Stimulated activated CD4-positive, alpha-beta T cell treated with anti-CD3 and anti-CD28 coated beads, Interleukin-4, amount 100 ng/mL, for 4 hours (primary cell): ENCODE data around the gene SCO1.
"Not testable (repeated sequence)": the region's sequence is repeated elsewhere in the genome, so short reads cannot be mapped to it uniquely, and the experiment has no call there.

ENCODE experiments used
- DNase-seq, 2 experiments: peaks; one replicate each; pipeline ENCODE4 v3.0.0-alpha.2; 2020

Gene SCO1

DNA sequence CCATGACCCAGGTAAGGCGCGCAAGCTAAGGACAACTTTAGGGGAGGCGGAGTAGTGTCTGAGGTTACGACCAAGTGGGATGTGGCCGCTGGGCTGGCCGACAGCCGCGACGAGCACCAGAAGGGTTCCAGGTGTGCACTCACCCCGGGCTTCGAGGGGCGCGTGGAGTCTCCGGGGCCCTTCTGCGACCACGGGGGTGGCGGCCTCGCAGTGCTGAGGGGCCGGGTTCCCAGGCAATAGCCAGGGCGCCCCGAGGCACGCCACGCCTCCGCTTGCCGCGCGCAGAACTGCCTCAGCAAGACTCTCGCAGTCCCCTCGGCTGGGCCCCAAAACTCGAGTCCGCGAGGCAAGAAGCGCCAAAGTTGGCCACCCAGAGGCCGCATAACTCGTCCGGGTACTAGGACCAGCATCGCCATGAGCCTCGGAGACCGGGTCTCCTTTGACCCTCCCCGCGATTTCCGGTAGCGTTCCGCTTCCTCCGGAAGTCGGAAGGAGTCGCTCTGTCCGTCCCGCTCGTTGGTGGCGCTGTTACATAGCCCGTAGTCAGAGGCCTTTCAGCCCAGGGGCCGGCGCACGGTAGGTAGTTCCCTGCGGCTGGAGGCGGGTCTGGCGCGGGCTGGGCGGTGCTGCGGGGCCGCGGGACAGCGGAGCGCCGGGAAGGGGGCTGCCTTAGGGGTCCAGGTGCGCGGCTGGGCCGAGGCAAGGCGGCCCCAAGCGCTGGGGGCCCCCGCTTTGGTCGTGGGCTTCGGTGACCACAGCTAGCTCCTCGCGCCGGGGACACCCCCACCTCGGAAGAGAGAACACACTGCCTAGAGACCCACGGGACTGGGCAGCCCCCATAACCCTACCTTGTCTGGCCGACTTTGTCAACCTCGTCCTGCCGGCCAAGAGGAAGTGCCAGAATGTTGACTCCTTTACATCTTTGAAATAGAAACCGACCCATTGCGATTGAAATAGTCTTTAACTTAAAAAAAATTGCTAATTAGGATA, at the start of gene SCO1, which contains the start of gene ADPRM:
Gene SCO1, minus strand, starts transcription at position 442 of the 990 bp plus-strand sequence. Its CDS starts 26 bp downstream, at position 416.
Gene ADPRM, plus strand, starts transcription at position 503 of the 990 bp plus-strand sequence. CDS start 7,333 bp downstream, outside the sequence.
- DNase-seq = peak; percentile 85 to 88

DNA sequence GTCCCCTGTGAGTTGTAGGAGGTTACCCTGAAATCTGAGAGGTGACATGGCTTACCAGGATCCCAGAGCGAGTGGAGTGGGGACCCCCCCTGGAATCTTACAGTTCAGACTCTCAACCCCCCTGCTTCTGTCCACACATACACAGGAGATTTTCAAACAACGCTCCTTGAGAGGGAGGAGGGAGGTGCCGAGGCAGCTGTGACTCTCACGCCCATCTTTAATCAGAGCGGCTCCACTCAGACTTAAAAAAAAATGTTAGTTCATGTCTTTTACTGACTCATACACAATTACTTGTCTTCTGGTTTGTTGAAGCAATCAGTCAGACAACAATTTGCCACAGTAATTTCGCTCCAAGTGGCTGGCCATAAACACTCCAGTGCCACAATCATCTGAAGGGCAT, 47.9 kb upstream of the SCO1 start:
- no peak for DNase-seq

DNA sequence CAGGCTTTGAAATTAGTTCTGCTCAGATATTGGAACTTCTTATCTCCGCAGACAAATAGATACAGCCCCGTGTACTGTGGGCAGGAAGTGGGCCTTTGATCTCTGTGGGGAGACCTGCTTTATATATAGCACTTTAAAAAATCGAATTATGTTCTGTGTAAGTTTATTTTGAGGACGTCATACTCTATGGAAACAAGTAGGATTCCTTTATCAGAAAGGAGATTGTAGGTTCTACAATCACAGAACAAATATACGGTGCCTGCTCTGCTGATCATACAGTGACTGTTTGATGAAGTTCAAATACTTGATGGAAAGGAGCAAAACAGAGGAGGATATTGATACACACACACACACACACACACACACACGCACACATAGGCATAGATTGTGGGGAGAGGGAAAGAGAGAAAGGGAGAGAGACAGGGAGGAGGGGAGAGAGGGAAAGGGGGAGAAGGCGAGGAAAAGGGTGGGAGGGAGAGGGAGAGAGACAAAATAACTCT, 47.2 kb upstream of the SCO1 start:
- no peak for DNase-seq

DNA sequence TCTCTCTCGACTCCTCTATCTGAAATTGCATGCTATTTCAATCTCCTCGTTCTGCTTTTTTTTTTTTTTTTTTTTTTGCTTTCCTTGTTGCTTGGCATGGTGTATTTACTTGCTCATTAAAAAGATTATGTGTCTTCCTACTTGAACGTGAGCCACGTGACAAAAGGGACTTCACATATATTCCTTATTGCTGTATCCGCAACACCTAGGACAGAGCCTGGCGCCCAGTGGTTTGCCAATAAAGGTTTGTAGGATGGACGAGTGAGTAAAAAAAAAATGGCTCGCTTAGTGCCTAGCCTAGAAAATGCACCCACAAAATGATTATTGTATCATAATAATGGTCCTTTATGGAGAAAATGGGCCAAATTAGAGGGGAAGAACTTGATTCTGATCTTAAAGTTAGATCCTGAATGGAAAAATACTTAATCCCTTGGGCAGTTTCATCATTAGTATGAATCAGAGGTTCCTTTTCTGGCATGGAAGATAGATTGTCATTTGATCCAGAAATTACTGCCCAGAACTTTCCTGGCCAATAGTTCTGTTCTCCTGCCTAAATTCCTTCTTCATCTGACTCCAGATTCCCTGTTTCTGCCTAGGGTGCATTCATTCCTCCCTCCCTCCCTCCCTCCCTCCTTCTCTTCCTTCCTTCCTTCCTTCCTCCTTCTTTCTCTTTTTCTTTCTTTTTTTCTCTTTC, 46.1 kb upstream of the SCO1 start:
- no peak for DNase-seq

DNA sequence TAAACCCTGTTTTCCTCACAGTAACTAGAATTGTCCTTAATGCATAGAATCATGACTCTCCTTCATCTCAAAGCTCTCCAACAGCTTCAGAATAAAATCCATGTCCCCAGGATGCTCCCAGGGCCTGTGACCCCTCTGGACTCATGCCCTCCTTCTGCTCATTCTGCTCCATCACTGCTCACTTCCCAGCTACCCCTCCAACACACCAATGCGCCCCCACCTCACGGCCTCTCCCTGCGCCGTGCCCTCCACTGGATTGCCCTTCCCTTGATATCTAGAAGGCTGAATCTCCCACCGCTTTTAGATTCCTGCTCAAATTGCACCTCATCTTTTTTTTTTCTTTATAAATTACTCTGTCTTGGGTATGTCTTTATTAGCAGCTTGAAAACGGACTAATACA, 45.1 kb upstream of the SCO1 start:
- no peak for DNase-seq

DNA sequence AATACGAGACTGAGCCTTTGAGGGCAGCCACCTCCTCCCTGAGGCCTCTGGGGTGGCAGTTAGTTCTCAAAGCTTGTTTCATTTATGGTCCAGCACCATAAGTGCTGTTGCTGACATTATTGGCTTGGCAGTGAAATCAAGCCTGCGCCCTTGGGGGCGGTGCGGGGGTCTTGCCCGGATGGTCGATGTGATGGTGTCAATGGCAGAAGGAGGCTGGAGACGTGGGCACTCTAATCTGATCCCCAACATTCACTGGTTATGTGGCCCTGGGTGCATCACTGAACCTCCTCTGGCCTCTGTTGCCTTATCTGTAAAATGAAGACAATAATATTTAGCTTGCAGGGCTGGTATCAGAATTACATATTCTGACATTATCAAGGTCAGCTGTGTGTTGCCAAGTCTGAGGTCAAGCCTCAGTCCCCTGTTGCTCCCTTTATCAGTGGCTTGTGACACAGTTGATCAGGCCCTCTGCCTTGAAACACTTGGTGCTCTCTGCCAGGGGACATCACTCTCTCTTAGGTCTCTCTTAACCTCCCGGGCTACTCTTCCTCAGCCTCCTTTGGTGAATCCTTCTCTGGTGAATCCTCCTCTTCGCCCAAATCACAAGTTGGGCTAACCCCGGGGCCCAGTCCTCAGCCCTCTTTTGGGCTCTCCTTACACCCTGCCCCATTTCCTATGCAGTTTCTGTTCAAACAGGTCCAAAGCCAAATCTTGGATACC, 44.2 kb upstream of the SCO1 start:
- no peak for DNase-seq

DNA sequence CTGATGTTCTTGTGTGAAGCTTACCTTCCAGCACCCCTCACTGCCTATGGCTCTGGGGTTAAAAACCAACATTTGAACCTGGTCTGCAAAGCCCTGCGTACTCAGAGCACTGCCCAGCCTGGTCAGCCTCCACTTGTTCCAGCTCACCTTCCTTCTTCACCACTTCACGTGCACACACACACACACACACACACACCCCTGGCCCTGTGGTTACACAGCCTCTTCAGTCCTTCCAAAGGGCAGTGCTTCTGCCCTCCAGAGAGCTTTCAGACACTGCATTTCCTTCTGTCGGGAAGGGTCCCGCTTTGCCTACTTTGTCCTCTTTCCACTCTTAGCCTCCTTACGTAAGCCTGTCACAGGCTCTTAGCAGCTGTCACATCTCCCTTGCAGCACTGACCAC, 42.1 kb upstream of the SCO1 start:
- no peak for DNase-seq

DNA sequence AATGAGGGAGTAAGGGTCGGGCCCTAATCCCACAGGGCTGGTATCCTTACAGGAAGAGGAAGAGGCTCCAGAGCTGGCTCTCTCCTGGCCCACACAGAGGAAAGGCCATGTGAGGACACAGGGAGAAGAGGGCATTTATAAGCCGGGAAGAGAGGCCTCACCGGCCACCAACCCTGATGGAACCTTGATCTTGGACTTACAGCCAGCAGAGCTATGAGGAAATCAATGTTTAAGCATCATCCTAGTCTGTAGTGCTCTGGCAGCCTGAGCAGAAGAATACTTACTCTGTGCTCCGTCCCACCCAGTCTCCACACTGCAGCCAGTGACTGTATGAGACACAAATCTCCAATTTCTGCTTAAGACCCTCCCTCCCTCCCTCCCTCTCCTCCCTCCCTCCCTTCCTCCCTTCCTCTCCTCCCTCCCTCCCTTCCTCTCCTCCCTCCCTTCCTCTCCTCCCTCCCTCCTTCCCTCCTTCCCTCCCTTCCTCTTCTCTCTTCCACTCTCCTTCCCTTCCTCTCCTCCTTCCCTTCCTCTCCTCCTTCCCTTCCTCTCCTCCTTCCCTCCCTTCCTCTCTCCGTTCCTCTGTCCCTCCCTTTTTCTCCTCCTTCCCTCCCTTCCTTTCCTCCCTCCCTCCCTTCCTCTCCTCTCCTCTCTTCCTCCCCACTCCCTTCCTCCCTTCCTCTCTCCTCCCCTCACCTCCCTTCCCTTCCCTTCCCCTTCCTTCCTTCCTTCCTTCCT, 41.4 kb upstream of the SCO1 start:
- no peak for DNase-seq

DNA sequence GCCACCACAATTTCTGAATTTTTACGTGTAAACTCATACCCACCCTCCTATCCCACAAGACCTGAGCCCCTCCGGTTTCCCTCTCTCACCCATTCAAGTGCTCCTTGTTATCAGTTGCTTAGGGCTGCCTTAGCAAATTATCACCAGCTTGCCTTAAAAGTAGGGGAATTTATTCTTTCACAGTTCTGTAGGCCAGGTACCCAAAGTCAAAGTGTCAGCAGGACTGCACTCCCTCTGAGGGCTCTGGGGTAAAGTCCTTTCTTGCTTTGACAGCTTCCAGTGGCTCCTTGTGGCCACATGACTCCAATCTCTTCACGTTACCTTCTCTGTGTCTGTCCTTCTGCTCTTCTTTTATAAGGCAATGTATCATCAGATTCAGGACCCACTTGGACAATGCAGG, 40.4 kb upstream of the SCO1 start:
- DNase-seq = no peak

DNA sequence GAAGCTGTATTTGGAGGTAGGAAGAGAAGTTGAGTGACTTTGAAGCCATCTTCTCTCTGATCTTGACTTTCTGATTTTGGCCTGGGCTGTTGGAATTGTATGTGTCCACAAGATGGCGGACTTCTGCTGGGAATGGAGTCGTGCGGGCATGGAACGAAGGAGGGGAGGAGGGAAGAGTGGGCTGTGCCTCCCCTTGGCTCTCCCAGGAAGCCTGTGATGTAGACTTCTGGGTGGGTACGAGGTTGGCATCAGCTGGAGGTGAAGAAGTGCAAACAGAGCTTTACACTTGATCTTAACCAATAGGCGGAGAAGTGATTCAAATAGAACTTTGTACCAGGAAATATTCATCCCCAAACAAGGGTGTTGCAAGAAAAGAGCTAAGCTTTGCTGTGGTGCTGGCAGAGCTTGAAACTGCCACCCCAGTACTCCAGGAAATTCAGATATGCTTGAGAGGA, 39.9 kb upstream of the SCO1 start:
- DNase-seq = peak; percentile 12 to 14

DNA sequence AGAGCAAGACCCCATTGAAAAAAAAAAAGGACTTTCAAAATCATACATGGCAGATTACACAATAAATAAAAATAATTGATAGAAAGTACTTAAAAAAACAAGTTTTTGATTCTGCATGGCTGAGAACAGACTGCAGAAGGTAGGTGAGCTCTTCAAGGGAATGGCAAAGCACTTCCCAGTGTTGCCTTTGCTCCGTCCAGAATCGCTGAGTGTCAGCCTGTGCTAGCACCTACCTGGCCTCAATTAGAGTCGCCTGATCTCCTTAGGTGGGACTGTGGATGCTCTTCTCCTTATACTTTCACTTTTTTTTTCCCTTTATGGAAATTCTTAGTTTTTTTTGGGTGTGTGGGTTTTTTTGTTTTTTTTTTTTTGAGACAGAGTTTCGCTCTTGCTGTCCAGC, 38.5 kb upstream of the SCO1 start:
- DNase-seq = no peak

DNA sequence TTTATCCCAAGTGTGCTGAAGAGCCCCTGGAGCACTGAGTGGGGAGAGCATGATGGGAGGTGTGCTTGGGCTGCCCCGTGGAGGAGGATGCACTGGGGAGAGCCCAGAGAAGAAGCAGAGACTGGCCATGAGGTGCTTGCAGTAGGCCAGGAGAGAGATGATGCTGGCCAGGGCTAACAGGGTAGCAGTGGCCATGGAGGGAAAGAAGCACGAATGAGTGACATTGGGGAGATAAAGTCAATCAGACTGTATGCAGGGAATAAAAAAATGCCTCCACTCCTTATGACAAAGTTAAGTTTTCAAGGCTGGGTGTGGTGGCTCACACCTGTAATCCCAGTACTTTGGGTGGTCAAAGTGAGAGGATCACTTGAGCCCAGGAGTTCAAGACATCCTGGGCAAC, 37.9 kb upstream of the SCO1 start:
- no peak for DNase-seq

DNA sequence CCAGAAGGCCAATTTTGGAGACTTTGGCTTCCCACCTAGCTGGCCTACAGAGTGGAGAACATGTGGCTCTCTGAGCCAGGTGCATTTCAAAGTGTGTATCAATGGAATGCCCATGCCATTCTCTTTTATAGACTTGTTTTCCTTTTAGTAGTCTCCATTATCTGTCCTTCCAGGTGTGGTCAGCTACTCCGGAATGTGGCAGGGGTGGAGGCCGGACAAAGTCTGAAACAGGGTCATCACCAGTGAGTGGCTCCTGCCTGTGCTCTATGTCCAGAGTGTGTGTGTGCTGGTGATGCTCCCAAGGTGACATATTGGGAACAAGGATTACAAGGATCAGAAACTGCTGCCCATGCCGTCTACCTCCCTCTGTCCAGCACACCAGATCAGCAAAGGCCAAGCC, 36.3 kb upstream of the SCO1 start:
- DNase-seq = no peak

DNA sequence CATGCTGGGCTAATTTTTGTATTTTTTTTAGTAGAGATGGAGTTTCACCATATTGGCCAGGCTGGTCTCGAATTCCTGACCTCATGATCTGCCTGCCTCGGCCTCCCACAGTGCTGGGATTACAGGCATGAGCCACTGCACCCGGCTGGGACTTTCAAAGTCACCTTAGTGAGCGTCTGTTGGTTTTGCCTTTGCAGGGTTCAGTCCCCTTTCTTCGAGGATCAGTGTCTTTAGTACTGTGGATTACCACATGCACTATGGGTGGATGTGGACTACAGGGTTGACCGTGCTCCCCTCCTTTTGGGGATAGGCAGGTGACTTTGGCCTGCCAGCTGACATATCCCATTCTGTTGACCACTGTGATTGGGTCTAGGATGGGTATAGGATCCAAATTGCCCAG, 34.8 kb upstream of the SCO1 start:
- DNase-seq = not testable (repeated sequence)

DNA sequence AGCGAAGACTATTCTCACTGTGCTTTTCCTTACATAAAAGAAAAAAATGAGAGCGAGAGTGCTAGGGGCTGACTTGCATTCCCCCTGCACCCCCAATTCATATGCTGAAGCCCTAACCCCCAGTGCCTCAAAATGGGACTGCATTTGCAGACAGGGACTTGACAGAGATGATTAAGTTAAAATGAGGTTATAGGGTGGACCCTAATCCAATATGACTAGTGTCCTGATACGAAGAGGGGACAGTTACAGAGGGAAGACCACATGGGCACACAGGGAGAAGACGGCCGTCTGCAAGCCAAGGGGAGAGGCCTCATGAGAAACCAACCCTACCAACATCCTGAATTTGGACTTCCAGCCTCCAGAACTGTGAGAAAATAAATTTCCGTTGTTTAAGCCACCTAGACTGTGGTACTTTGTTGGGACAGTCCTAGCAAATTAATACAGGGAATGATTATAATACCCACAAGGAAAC, 34.1 kb upstream of the SCO1 start:
- no peak for DNase-seq

DNA sequence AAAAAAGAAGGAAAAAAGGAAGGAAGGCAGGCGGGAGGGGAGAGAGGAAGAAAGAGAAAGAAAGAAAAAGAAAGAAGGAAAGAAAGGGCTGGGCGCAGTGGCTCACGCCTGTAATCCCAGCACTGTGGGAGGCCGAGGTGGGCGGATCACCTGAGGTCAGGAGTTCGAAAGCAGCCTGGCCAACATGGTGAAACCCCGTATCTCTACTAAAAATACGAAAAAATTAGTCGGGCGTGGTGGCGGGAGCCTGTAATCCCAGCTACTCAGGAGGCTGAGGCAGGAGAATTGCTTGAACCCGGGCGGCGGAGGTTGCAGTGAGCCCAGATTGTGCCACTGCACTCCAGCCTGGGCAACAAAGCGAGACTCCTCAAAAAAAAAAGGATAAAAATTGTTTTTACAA, 32.9 kb upstream of the SCO1 start:
- not testable (repeated sequence) for DNase-seq

DNA sequence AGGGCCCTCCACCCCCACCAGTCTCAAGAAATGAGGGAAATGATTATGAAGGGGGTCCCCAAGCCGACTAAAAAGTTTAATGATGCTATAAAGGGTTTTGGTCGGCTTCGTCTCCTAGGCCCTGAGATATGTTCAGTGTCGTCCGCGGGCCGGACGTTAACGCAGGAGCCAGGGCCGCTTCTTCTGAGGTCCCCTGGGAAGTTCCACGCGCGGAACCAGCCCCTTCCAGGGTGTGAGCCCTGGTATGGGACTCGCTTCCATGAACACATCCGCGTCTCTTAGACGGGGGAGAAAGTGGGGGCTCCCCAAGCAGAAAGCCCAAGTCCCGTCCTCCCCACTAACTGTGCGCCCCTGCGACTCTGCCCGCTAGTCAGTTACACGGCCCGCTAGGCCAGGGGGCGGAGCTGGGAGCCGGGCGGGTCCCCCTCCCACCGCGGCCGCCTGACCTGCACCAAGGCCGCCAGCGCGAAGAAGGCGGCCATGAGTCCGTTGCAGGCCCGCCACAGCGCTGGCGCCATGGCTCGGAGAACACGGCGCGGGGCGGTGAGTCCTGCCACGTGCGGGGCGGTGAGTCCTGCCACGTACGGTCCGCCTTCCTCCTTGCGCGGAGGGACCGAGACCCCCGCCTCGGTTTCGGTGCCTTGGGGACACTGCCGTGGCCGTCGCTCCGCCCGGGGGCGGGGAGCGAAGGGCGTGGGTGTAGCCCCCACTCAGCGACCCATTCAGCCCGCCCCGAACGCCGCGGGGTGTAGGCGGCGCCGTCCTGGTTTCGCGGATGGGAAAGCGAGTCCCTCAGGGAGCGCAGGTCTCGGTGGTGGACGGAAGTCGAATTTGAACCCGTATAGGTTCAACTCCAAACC, 32.2 kb upstream of the SCO1 start, which contains the start of gene TMEM220:
Gene TMEM220, minus strand, starts transcription at position 690 of the 860 bp plus-strand sequence. Its CDS starts 172 bp downstream, at position 518.
- peak; percentile 39 to 55 for DNase-seq

DNA sequence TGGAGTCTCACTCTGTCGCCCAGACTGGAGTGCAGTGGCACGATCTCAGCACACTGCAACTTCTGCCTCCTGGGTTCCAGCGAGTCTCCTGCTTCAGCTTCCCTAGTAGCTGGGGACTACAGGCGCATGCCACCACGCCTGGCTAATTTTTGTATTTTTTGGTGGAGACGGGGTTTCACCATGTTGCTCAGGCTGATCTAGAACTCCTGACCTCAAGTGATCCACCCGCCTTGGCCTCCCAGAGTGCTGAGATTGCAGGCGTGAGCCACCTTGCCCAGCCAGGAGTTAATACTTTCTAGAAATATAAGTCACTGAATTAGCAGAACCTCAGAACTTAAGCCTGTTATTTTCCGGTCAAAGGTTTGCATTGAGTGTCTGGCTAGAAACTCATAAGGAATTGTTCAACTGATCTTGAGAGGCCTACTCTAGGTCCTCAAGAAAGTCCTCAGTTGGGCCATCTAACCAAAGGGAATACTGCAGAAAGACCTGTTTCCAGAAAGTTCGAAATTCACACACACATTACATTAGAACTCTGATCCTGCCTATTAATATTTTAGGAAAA, 31.1 kb upstream of the SCO1 start:
- no peak for DNase-seq

DNA sequence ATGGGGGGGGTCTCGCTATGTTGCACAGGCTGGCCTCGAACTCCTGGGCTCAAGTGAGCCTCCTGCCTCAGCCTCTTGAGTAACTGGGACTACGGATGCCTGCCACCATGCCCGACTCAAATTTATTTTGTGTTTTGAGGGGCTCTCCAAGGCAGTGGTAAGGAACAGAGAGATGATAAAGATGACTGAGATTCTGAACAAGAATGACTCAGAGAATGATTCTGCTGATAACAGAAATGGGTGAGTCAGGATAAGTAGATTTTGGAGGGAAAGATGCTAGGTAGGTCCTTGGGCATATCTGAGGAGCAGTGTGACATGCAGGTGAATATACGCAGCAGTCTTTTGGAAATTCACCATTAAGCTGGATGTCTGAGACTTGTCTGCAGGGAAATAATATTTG, 29.9 kb upstream of the SCO1 start:
- DNase-seq = no peak

DNA sequence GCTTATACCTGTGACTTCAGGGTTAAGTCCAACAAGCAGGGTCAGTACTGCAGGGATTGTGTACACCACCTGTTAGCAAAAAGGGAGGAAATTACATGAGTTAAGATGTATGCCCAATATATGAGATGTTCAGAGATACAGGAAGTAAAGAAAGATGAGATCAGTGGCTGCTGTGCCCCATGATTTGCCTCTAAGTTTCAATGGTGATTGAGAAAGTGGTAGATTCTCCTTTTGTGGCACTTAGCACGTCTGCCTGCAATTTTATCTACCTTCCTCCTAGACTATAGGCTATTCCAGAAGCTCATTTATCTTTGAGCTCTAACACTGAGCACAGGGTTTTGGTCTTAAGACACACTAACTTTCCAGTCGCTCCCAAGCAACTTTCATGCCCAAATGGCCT, 28.9 kb upstream of the SCO1 start:
- DNase-seq = no peak

DNA sequence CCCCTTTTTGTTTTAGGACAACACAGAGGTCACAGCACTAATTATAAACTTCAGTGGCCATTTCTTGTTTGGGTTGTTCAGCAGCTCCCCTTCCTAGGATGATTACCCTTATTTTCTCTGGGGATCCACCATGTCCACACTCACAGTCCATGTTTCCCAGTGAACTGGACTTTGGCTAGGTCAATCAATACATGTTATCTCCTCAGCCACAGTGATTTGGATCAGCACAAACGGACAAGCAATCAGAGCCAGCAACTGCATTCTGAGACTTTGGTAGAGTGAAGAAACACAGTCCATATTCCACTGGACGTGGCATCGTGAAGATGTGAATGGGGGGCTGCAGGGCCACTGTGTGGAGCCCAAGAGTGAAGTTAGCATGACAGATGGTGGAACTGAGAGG, 27.9 kb upstream of the SCO1 start:
- no peak for DNase-seq
